PC-9 (cell line): ENCODE measurements around the gene NPHP4.

ENCODE experiments used
- CTCF ChIP-seq: fragments of 200-600 bp; sonication (generic); conservative IDR thresholded peaks from 2 replicates; pipeline ENCODE4 v1.6.1; 2017; ENCODE audit warnings: mixed run types, antibody characterized with exemption, mild to moderate bottlenecking, moderate library complexity
- EZH2 ChIP-seq: fragments of 200-600 bp; sonication (generic); IDR thresholded peaks from 2 replicates; pipeline ENCODE4 v1.8.0; 2017; ENCODE audit warnings: antibody characterized with exemption, low read depth

DNA sequence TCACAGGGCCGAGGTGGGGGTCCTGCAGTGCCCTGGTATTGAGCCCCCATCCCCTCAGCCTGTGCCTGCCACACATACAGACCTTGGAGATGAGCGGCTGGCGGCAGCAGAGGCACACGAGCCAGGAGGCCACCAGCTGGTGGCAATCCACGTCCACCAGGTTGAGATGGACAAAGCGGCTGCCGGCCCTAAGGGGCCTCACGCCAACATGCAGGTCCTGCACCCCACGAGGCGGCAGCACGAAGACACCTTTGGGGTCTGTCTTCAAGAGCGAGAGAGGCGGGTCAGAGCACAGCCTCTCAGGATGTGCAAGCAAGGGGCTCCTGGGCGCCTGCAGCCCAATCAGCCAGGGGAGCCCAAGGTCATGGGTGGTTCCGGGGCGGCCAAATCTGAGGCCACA is 128.0 kb downstream of the NPHP4 start:
- no peak for TF ChIP-seq CTCF
- TF ChIP-seq EZH2 = no peak
